ELR (cell line): ENCODE data around the gene MYL5.
"Not testable (repeated sequence)": the region's sequence is repeated elsewhere in the genome, so short reads cannot be mapped to it uniquely, and the experiment has no call there.

Experiments
- DNase-seq: peaks from one replicate; pipeline ENCODE4 v3.0.0-alpha.2; 2015; ENCODE audit warnings: low read depth

The MYL5 gene

DNA sequence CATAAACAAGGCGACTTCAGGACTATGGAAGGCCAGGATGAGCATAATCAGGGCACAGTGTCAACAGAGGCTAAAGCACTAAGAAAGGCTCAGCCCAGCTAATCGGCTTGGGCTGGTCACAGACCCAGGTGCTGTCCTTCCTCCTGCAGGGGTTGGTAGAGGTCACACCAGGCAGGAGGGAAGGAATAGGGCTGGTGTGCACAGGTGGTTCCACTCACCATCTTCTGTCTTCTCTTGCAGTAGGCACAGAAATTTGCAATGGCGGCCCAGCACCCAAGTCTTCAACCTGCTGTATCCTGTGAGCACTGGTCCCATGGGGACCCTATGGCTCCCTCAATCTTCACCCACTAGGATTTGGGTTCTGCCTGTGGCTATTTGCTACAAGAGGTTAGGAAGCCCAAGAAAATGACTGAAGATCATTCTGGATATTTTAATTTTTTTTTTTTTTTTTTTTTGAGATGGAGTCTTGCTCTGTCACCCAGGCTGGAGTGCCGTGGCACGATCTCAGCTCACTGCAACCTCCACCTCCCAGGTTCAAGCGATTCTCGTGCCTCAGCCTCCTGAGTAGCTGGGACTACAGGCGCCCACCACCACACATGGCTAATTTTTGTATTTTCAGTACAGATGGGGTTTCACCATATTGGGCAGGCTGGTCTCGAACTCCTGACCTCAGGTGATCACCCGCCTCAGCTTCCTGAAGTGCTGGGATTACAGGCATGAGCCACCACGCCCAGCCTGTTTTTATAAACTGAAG, 4.4 kb upstream of the MYL5 start:
- not testable (repeated sequence) for DNase-seq

DNA sequence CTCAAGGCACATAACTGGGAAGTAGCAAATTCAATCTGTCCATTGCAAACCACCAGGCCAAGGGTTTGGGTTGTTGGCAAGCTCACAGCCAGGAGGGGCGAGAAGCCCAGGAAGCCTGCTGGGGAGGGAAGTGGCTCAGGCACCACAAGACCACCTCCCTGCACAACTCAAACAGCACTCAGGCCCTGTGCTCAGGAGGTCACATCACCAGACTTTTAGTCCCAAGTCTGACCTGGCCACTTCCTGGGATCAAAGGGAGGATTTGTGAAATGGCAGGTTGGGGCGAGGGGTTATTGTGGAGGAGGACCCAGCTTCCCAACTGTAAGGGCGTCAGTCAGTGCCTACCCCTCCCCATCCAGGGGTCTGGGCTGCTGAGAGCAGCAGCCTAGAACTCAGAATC, 2.6 kb upstream of the MYL5 start:
- DNase-seq, result no peak

DNA sequence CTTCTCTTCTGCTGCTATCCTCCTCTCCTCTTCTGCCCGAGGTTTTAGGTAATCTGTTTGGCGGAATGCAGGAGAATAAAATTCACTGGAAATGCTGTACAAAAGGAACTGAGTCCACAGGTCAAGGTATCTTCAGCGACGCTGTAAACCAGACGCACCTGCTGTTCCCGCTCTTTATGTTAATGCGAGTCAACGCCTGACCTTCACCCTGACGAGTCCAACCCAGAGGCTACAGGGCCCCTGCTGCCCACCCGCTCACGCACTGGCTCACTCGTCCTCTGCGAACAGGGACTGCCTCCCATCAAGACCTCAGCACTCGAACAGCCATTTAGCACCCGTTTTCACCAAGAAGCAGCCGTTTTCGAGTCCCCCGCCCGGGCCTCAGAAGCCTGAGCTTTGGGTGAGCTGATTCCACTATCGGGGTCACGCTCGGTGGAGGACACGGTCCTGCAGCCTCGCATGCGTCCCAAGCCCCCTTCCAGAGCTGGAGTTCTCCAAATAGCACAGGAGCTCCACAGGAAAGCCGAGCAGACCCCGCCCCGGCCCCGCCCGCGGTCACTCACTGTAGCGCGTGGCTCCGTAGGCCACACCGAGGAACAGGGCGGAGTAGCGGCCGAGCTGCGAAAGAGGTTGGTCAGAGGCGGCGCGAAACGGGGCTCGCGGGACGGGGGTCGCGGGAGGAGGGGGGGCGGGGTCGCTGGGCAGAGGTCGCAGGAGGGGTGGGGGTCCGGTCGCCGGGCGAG, 822 bp upstream of the MYL5 start:
- peak; percentile 35 for DNase-seq

- DNase-seq, result no peak
Observed at GRCh38 chr4:675036-675882, 917 bp downstream of the MYL5 start.

DNA sequence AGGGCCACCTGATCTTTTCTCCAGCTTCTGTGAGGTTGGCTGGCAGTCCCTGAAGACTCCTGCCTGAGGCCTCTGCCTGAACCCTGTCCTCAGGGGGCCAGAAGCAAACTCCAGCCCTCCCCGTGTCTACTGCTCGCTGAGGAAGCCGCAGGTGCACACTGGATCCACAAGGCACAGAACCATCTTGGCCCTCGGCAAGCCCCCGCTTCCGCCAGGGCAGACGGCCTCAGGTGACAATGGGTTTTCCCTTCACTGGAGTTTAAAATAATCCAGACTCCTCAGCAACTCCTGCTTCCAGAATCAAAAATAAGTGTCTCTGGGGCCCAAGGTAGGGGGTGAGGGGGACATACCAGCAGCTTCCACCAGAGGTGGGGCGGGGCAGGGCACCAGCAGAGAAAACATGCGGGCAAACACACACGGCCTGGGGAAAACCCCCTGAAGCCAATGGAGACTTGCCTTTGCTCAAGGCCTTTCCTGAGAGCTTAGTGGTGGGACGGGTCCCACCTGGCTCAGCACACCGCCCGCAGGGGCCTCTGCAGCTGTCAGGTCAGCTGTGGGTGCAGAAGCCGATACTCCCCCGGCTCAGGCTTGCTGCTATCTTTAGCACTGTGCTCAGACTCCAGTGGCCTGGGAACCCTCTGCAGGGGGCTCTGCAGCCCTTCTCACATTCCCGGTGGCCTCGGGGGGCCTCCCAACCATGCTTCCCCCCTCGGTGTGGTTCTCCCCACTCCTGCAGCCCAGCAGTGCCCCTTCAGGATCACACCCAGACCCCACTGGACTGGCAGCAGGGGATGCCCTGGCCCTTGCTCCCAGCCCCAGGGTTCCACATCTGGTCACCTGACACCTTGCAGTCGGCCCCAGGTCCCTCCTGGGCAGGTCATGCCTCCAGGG, 1.9 kb downstream of the MYL5 start:
- no peak for DNase-seq

- no peak for DNase-seq
Observed at GRCh38 chr4:676871-677235, 2.5 kb downstream of the MYL5 start.

- DNase-seq, result no peak
Observed at GRCh38 chr4:677431-678293, 3.3 kb downstream of the MYL5 start.

GRCh38 chr4:678331-679103, 4.2 kb downstream of the MYL5 start:
- DNase-seq, result no peak

GRCh38 chr4:679104-679481, 4.8 kb downstream of the MYL5 start:
- DNase-seq, result no peak

- no peak for DNase-seq
Observed at GRCh38 chr4:679629-680028, 5.3 kb downstream of the MYL5 start.

DNA sequence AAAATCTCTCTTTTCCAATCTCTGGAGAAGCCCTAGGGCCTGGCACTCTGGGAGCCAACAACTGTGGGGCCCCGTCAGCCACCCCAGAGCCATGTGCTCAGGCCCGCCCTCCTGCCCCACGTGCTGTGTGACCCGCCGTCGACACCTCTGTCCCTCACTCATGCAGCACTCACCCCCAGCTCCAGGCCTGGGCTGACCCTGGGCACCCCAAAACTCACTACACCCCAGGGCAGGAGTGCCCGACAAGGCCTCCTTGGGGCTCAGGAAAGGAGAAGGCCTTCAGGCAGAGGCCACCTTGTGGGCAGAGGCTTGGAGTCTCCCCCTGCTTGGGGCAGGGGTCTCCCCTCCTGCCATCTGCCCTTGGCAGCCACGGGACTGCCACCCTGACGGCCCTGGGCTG, 5.7 kb downstream of the MYL5 start:
- DNase-seq, result no peak

GRCh38 chr4:680551-680927, 6.2 kb downstream of the MYL5 start:
- peak; percentile 42 for DNase-seq

- peak; percentile 58 for DNase-seq
Observed at GRCh38 chr4:680928-681645, 6.7 kb downstream of the MYL5 start.

DNA sequence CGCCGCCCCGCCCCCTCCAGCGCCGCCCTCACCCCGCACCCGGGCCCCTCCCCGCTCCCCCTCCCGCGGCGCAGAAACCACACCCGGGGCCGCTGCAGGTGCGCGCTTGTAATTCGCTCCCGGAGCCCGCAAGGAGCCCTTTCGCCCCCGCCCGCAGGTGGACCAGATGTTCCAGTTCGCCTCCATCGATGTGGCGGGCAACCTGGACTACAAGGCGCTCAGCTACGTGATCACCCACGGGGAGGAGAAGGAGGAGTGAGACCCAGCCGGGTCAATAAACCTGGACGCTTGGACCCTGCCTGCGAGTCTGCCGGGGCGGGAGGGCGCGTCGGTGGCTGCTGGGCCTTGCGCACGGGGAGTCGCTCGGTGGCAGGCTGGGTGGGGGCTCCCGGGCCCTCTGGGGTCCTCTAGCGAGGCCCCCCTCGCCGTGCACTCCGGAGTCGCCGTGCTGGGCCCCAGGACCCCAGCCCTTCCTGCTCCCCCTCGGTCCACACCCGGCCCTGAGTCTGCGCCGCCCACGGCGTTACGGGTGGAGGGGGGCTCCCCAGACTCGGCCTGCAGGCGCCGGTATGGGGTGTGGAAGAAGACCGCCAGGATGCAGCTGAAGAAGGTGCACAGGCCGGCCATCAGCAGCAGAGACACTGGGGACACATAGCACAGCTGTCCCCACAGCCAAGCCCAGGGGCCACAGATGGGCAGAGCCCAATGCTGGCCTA, 7.6 kb downstream of the MYL5 start:
- DNase-seq, result no peak

DNA sequence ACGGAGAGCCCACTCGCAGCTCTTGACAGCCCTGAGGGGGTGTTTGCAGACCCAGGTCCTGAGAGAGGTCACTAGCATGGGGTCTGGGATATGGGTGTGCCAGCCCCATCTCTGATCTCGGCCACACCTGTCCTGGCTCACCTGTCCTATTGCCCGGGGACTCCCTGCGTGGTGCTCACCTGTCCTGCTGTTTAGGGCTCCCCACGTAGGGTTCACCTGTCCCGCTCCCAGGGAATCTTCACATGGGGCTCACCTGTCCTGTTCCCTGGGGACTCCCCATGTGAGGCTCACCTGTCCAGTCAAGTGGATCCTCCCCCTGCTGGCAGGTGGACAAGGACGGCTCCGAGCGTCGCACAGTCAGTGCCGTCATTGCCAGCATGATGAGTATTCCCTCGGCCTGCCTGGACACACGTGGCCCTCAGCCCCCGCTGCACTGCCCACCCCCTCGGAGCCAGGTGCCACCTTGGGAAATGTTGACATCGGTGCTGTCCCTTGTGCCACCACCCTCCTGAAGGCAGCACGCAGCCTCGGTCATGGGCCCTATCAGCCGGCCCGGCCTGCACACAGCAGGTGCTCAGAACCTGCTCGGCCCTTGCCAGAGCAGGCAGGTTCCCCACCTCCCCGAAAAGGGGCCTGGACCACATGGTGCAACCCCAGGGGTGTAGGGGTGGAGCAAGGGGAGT, 8.3 kb downstream of the MYL5 start:
- no peak for DNase-seq

DNA sequence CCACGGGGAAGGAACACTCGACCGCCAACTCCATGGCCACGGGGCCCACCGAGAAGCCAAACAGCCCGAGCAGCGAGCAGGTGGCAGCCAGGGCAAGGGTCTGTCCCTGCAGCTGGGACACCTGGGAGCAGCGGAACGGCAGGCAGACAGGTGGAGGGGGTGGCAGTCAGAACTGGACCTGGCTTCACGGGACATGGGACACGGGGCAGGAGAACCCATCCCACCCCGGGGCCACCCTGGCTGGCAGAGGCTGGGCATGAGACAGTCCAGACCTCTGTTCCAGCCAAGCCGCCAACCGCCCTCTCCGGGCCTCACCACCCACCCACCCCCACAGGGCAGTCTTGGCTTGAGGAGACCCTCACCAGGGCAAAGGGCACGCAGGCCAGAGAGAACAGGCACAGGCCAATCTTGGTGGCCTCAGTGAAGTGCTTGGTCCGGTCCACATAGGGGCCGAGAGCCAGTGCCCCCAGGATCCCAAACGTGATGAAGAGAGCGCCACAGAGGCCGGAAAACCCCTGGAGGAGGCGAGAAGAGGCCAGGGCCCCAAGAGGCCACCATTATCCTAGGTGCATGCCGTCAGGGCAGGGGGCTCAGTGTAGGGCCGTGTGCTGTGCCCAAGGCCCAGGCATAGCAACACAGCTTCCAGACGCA, 9.0 kb downstream of the MYL5 start:
- DNase-seq, result no peak

DNA sequence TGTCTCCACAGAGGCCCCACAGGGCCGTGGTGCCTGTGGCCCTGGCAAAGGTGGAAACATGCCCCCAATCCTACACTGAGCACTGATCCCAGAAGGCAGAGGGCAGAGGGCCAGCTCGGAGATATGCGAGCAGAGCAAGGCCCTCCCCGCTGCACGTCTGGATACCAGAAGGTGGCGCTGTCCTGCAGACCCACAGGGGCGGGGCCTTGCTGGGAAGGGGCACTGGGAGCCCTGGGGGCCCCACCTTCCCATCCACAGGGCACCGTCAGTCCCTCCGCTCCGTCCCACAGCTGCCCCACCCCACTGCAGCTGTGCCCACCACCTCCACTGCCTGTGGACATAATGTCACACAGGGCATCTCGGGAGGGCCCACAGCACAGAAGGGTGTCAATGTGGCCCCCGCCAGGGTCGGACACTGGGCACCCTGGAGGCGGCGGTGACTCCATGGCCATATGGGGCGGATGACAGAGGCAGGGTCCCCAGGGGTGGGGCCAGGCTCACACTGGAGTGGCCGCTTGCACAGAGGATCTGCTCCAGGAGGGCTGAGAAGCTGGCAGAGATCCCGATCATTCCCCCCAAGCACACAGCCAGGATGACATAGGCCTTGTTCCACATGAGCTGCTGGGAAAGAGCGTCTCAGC, 9.8 kb downstream of the MYL5 start:
- DNase-seq, result peak; percentile 69
